MM.1S (cell line): Measurements from ENCODE around the gene GAS7.

ENCODE experiments used
- DNase-seq: peaks from one replicate; pipeline ENCODE4 v3.0.0-alpha.2; 2015
- H2AFZ ChIP-seq: fragments of 300-600 bp; sonication (generic); 2 replicates; pipeline ENCODE4 v1.6.0; 2016; ENCODE audit warnings: antibody characterized with exemption, low read length
- H3F3A ChIP-seq: fragments of 300-600 bp; sonication (generic); 2 replicates; pipeline ENCODE4 v1.6.1; 2016; ENCODE audit warnings: mild to moderate bottlenecking, antibody characterized with exemption, low read length, moderate library complexity, mixed read lengths; ENCODE audit not compliant: insufficient read depth
- H3K27ac ChIP-seq: fragments of 300-600 bp; sonication (generic); 2 replicates; pipeline ENCODE4 v1.5.1; 2016; ENCODE audit warnings: mild to moderate bottlenecking, low read length
- H3K27me3 ChIP-seq: fragments of 300-600 bp; sonication (generic); replicated peaks from 2 replicates; pipeline ENCODE4 v1.6.0; 2016; ENCODE audit warnings: low read length; ENCODE audit not compliant: insufficient read depth
- H3K36me3 ChIP-seq: fragments of 300-600 bp; sonication (generic); replicated peaks from 2 replicates; pipeline ENCODE4 v1.6.1; 2016; ENCODE audit warnings: mild to moderate bottlenecking, low read length, mixed read lengths; ENCODE audit not compliant: insufficient read depth
- H3K4me1 ChIP-seq: fragments of 300-600 bp; sonication (generic); 2 replicates; pipeline ENCODE4 v1.6.1; 2016; ENCODE audit warnings: low read length, mixed read lengths
- H3K4me2 ChIP-seq: fragments of 300-600 bp; sonication (generic); 2 replicates; pipeline ENCODE4 v1.6.0; 2016; ENCODE audit warnings: low read depth, low read length
- H3K4me3 ChIP-seq: fragments of 300-600 bp; sonication (generic); 2 replicates; pipeline ENCODE4 v1.5.1; 2016; ENCODE audit warnings: low read length, mixed read lengths
- H3K79me2 ChIP-seq: fragments of 300-600 bp; sonication (generic); 2 replicates; pipeline ENCODE4 v1.6.1; 2016; ENCODE audit warnings: mixed run types, low read length, mixed read lengths
- H3K9ac ChIP-seq: fragments of 300-600 bp; sonication (generic); 2 replicates; pipeline ENCODE4 v1.6.1; 2016; ENCODE audit warnings: low read length, mixed read lengths
- H3K9me2 ChIP-seq: fragments of 300-600 bp; sonication (generic); replicated peaks from 2 replicates; pipeline ENCODE4 v1.6.1; 2016; ENCODE audit warnings: mild to moderate bottlenecking, low read length, mixed read lengths; ENCODE audit not compliant: insufficient read depth
- H3K9me3 ChIP-seq: fragments of 300-600 bp; sonication (generic); replicated peaks from 2 replicates; pipeline ENCODE4 v1.6.1; 2016; ENCODE audit warnings: mild to moderate bottlenecking, low read length, mixed read lengths; ENCODE audit not compliant: insufficient read depth
- H4K20me1 ChIP-seq: fragments of 300-600 bp; sonication (generic); 2 replicates; pipeline ENCODE4 v1.6.1; 2016; ENCODE audit warnings: mild to moderate bottlenecking, low read length, moderate library complexity, mixed read lengths; ENCODE audit not compliant: insufficient read depth
- EZH2 ChIP-seq: fragments of 300-600 bp; sonication (generic); optimal IDR thresholded peaks from 2 replicates; pipeline ENCODE3; 2017; ENCODE audit warnings: low read depth, mild to moderate bottlenecking, antibody characterized with exemption, low read length, mixed read lengths
- EZH2phosphoT487 ChIP-seq: fragments of 300-600 bp; sonication (generic); IDR thresholded peaks from 2 replicates; pipeline ENCODE4 v1.6.1; 2018; ENCODE audit warnings: antibody characterized with exemption, low read length
- TF ChIP-seq, protein P1 (sequence below): fragments of 300-600 bp; sonication (generic); IDR thresholded peaks from 2 replicates; pipeline ENCODE4 v1.5.1; 2016; ENCODE audit warnings: antibody characterized with exemption, low read length, mixed read lengths

The GAS7 gene

DNA sequence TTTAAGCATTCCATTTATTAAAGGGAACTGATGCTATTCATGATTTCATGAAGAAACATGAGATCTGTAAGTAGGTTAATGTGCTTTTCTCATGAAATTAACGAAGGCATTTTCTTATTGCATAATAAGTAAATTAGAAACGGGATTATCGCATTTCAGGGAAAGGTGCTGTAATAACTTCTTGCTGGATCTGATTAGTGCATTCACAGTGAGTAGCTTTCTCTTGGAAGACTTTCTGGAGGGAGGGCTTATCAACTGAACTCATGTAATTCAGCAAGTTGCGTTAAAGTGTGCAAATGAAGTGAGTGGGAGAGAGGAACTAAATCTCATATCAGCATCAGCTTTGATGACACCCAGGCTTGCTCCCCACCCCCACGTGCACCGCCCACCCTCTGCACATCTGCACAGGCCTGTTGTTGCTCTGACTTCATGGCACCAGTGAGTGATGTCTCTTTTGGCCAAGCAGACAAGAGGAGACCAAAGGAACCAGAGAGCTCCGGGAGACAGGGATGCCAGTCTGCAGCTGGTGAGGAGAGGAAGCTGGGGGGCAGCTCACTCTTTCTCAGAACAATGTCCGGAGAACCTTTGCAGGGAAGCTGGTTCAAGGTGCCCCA lies 26.3 kb upstream of the GAS7 start:
- Histone ChIP-seq H3K27me3 (no peaks in the 10 kb centered on the region), H3K4me3 (no peak overlapping the region), H3K9me2 (no peaks in the 10 kb centered on the region), H3K79me2 (no peaks in the 10 kb centered on the region), H4K20me1 (no peaks in the 10 kb centered on the region), H3K9ac (no peak overlapping the region), H3K4me2 (no peak overlapping the region), H3K36me3 (no peaks in the 10 kb centered on the region), H3K9me3 (no peaks in the 10 kb centered on the region), H3K27ac (no peak overlapping the region), H3F3A (no peaks in the 10 kb centered on the region), H3K4me1 (no peaks in the 10 kb centered on the region), H2AFZ (no peak overlapping the region)
- TF ChIP-seq EZH2phosphoT487 (no peak), EZH2 (no peak)
- TF ChIP-seq, protein P1, sequence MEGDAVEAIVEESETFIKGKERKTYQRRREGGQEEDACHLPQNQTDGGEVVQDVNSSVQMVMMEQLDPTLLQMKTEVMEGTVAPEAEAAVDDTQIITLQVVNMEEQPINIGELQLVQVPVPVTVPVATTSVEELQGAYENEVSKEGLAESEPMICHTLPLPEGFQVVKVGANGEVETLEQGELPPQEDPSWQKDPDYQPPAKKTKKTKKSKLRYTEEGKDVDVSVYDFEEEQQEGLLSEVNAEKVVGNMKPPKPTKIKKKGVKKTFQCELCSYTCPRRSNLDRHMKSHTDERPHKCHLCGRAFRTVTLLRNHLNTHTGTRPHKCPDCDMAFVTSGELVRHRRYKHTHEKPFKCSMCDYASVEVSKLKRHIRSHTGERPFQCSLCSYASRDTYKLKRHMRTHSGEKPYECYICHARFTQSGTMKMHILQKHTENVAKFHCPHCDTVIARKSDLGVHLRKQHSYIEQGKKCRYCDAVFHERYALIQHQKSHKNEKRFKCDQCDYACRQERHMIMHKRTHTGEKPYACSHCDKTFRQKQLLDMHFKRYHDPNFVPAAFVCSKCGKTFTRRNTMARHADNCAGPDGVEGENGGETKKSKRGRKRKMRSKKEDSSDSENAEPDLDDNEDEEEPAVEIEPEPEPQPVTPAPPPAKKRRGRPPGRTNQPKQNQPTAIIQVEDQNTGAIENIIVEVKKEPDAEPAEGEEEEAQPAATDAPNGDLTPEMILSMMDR, result no peak
- DNase-seq, result no peak

GRCh38 chr17:10219193-10219592 lies 20.8 kb upstream of the GAS7 start:
- TF ChIP-seq, protein P1, result no peak
- TF ChIP-seq EZH2 (no peak), EZH2phosphoT487 (no peak)
- no peak overlapping the region for H3K9ac ChIP-seq
- H4K20me1 ChIP-seq, result no peaks in the 10 kb centered on the region
- H3K4me2 ChIP-seq, result no peak overlapping the region
- H3K36me3 ChIP-seq, result no peaks in the 10 kb centered on the region
- no peaks in the 10 kb centered on the region for H3F3A ChIP-seq
- H2AFZ ChIP-seq, result no peak overlapping the region
- no peaks in the 10 kb centered on the region for H3K27me3 ChIP-seq
- no peaks in the 10 kb centered on the region for H3K4me1 ChIP-seq
- H3K79me2 ChIP-seq, result no peaks in the 10 kb centered on the region
- H3K9me3 ChIP-seq, result no peaks in the 10 kb centered on the region
- H3K9me2 ChIP-seq, result no peaks in the 10 kb centered on the region
- DNase-seq, result no peak
- H3K27ac ChIP-seq, result no peak overlapping the region
- no peak overlapping the region for H3K4me3 ChIP-seq

DNA sequence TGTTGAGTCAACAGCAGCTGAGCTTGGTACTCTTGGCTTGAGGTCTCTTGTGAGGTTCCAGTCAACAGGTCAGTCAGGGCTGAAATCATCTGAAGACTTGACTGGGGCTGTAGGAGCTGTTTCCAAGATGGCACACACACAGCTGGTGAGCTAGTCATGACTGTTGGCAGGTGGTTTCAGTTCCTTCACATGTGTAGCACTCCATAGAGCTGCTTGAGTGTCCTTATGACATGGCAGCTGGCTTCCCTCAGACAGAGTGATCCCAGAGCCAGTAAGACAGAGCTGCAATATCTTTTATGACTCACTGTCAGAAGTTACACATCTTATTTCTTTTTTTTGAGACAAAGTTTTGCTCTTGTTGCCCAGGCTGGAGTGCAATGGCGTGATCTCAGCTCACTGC lies 19.5 kb upstream of the GAS7 start:
- H4K20me1 ChIP-seq, result no peaks in the 10 kb centered on the region
- no peak overlapping the region for H3K9ac ChIP-seq
- no peaks in the 10 kb centered on the region for H3K27me3 ChIP-seq
- TF ChIP-seq EZH2 (no peak), EZH2phosphoT487 (no peak)
- TF ChIP-seq, protein P1, result no peak
- H3K79me2 ChIP-seq, result no peaks in the 10 kb centered on the region
- no peak overlapping the region for H3K4me2 ChIP-seq
- DNase-seq, result no peak
- H3K9me3 ChIP-seq, result no peaks in the 10 kb centered on the region
- H3K4me3 ChIP-seq, result no peak overlapping the region
- no peaks in the 10 kb centered on the region for H3K36me3 ChIP-seq
- no peaks in the 10 kb centered on the region for H3K9me2 ChIP-seq
- H3K4me1 ChIP-seq, result no peaks in the 10 kb centered on the region
- no peak overlapping the region for H2AFZ ChIP-seq
- H3K27ac ChIP-seq, result no peak overlapping the region
- H3F3A ChIP-seq, result no peaks in the 10 kb centered on the region
